HG02678 (cell line): Measurements from ENCODE around the gene MOSPD2.

ENCODE experiments used
- ATAC-seq: cut with Tn5 transposase; IDR thresholded peaks from one replicate; pipeline ENCODE4 v1.9.1; 2021; ENCODE audit warnings: mild to moderate bottlenecking, moderate library complexity; ENCODE audit not compliant: unreplicated experiment

MOSPD2 gene

DNA sequence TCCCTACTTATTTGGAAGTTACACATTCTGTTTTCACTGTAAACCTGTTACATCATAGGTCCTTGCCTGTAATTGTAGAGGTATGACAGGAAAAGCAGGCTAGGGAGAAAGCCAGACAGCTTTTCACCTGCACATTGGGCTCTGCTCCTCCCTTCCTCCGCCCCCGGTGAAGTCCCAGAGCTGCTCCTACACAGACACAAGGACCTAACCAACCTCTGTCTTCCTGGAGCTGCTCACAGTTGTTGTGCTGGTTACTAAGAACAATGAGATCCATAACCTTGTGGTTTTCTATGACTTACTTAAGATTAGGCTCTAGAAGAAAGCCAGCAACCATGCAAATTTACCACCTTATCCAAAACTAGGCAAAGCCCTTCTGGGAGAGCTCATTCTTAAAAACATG, 40.0 kb downstream of the MOSPD2 start:
- no peak for ATAC-seq

DNA sequence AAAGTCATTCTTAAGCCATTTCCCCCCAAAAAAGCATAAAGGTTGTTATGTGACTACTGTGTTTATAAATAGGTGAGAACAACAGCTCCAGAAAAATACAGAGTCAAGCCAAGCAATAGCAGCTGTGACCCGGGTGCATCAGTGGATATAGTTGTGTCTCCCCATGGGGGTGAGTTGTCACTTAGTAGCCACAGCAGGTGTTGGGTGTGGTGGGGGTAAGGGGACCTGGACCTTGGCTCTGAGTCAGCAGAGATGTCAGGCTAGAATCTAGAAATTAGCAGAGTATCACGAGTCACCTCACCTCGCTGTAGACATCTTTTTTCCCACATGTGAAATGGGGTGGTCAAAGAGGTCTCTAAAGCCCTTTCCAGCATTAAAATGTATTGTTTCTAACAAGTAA, 42.4 kb downstream of the MOSPD2 start:
- no peak for ATAC-seq

DNA sequence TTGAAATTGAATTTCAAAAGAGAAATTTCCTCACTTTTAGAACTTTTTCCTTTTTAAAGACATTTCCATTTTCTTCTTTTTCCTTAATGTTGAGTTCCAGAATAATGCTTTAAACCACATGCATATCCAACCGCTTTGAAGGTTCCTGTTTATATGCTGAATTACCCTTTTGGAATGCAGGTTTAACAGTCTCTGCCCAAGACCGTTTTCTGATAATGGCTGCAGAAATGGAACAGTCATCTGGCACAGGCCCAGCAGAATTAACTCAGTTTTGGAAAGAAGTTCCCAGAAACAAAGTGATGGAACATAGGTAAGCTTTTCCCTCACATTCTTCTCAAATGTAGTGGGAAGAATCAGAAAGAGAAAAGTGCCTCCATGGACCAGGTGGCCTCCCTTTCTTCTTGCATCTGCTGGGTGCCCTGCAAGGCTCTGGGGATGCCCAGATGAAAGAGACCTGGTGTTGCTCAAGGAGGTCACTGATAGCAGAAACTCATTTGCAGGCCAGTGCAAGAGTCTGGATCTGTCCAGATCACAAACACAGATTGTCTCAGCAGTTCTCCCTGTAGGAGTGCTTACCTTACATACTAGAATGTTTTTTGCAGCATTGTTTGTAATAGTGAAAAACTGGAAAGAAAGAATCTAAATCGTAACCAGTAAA, 42.9 kb downstream of the MOSPD2 start:
- ATAC-seq: no peak

DNA sequence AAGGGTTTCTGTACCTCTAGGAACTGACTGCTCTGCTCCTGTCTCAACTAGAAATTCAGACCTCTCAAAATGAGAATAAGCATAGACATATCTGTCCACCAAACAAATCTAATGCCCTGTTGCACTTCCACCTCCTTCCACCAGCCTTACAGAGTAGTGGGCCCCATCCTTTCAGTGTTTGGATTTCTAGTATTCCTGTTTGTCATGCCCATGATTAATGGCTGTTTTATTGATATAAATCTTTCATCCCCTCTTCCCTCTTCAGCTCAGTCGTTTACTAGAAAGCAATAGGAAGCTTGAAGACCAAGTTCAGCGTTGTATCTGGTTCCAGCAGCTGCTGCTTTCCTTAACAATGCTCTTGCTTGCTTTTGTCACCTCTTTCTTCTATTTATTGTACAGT, 46.2 kb downstream of the MOSPD2 start:
- ATAC-seq: no peak

DNA sequence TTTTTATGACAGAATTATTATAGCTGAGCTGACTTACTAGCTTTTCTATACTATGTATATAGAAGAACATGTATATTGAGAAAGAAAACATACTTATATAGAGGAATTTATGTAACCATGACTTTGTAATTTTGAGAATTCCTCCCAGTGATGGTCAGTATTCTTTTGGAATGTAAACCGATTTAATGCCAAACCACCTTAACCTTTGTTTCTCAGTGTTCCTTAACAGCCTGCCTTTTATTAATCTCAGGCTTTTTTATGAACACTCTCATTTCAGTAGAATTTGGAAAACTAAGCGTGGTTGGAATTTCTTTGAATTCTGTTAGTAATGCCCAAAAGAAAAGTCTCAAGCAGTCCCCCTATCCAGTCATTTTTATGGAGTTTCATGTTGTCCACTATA, 47.0 kb downstream of the MOSPD2 start:
- no peak for ATAC-seq

DNA sequence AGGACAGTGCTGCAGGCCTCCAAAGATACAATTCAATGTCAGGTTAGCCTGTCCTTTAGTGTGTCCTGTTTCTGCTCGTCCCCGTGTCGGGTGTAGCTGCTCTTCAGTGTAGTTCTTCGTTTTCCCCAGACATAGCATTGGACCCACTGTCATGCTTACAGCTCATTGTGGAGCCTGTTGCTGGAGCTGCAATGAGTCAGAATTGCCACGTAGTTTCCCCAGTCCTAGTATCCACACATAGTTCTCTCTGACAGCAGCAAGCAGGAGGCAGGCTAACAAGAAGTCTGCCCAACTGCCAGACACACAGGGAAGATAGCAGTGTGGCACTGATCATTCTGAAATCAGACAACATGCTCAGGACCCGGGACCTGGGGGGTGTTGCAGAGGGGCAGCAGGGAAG, 49.2 kb downstream of the MOSPD2 start:
- ATAC-seq: no peak

DNA sequence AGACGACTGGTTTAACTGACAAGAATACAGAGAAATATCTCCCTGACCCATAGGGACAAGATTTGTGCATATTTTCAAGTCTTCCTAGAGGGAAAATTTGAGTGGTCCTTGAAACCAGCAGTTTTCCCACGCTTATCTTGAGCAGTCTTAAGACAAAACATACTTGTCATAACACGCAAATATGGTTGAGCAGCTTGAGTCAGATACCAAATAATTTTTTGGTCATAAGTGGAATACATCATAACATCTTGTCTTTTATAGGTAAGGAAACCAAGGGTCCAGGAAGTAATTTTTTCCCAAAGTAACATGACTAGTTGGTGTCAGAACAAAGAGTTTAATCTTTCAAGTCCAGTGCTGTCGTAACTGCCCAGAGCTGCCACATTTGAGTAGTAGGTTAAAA, 50.5 kb downstream of the MOSPD2 start:
- no peak for ATAC-seq

DNA sequence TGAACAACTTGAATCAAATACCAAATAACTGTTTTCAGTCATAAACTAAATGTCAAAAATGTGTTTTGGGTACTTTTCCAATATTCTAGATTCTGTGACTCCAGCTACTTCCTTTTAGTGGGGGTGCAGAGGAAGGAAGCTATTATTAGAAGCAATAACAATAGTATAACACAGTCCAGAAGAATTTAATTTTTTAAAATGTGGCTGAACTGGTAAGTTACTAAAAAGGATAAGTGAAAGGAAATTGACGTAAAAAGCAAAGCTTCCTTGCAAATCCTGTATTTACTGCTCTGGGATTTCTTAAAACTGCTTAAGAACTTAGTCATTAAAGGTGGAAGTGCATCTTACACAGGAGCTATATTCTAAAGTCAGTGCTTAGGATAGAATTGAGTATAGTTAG, 53.2 kb downstream of the MOSPD2 start:
- ATAC-seq: no peak

DNA sequence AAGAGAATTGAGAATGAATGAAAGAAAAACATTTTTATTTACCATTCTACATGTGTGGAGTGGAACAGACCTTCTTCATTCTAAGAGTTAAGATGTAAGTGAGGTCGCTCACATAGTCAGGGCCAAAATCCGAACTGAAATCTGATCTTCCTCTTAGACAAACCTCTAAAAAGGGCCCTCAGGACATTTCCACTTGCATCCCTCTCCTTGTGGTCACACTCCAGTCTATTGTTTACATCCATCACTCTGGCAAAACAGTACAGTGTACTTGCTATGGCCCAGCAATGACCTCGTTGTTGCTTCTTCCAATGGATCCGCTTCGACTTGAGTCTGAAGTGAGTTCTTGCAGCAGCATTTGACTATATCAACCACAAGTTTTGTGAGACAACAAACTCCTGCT, 54.2 kb downstream of the MOSPD2 start:
- ATAC-seq: no peak

DNA sequence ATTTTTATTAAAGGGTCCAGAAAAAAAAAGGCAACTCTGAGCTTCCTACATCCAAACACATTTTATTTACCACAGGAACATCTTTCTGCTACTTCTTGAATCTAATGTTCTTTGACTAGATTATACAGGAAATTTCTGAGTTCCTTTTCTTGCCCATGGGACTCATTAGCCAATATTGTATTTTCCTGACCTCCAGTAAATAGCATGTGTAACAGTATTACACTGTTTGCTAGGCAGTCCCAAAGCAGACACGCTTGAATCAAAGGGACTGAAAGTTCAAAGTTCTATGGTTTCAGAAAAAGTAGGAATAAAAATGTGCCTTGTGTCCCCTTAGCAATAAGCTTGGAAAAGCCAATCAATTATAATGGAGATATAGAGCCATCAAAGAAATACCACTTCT, 57.4 kb downstream of the MOSPD2 start:
- ATAC-seq: no peak

DNA sequence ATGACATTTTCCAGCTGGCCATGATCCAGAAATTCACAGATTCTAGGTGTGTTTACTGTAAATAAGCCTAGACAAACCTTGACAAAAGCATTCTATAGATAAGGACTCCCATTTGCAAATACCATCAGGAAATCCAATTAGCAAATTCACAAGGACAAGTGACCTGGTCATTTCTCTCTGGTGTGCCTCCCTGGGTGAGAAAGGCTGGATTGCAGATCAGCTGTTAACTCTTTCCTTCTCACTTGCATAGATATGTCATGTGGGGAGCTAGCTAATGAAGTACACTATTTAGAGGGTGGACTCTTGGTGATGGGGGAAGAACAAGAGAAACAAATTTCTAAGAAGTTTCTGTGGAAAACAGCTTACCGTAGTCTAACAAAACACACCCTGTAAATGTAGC, 58.9 kb downstream of the MOSPD2 start:
- no peak for ATAC-seq

DNA sequence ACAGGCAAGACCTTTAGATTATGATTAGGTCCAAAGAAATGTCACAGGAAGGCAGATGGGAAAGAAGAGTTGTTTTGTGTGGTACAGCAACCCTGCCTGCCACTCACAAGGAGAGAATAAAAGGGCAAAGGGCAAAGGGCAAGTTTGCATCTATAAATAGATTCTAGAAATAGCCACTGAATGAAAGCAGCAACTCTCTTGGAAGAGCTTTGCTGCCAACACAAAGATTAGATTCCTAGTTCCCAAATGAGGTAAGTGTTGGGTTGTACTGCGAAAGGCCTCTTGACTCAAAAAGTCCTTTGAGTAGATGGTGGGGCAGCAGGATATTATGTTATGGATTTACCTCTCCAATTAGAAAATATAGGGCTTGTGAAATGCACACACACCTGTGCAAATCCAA, 61.2 kb downstream of the MOSPD2 start:
- ATAC-seq: no peak

DNA sequence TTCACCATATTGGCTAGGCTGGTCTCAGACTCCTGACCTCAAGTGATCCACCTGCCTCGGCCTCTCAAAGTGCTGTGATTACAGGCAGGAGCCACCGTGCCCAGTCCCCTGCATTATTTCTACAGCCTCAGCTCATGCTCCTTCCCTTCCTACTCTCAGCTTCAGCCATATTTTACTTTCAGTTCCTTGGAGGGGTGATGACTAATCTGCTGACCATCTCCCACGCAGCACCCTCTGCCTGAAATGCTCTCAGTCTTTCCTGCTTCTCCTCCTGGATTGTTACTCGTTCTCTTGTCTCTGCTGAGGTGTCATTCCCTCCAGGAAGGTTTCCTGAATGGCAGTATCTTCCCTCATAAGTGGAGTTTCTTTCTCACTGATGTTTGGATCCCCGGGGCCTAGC, 63.3 kb downstream of the MOSPD2 start:
- no peak for ATAC-seq

DNA sequence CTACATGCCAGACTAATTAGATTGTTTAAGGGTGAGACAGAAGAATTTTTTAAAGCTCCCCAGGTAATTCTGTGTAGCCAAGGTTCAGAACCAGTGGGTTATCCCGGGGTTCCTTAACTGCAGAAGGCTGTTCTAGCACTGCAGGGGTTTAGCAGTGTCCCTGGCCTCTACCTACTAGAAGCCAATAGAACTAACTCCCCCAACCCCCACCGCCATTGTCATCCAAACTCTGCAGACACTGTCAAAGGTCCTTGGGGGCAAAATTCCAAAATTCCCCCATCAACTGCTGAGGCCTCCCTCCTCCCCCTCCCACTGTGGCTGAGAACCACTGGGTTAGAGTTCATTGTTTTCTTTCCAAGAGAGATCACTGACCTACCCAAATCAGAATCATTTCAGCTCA, 66.4 kb downstream of the MOSPD2 start:
- ATAC-seq: no peak

DNA sequence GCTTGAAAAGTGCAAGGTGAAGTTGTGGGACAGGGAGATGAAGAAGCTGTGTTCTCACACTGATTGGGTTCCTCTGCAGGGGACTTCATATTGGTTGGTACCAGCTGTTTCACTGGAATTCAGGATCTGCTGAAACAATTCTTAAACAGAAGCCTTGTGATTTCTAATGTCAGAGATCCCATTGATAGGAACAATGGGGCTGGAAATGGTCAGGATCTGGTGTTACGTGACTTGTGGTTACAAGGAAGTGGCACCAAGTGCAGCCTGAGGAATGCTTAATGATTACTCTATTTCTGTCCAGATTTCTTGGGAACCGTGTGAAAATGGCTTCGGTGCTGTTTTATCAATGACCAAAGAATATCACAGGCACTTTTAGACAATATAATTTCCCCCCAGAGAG, 68.1 kb downstream of the MOSPD2 start:
- no peak for ATAC-seq

DNA sequence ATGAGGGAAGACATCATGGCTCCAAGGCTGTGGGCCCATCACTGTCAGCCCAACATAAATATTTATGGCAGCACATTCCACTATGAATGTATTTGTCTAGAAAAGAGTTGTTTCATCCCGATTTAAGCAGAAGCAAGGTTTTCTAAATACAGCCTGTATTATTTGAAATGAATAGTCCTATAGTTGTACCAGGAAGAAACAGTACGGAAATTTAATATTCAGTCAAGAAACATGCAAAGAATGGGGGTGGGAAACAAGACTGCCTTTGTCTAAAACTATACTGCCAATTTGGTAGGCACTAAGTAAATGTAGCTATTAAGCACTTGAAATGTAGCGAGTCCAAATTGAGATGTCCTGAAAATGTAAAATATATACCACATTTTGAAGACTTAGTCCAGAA, 69.1 kb downstream of the MOSPD2 start:
- no peak for ATAC-seq

DNA sequence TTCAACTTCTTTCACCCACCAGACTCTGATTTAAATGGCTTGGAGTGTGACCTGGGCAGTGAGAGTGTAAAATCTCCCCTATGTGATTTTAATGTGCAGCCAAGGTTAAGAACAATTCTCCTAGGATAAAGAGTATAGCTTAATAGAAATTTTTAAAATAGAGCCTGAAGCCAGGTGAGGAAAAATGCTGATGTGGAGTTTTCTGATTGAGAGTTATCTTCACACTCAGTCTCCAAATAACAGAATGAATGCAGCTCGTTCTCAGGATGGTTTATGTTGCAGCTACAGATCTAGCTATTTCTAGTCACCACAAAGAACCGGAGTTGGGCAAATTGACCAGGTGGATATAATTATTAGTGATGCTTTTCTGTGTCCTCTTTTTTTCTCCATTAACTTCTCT, 70.7 kb downstream of the MOSPD2 start:
- no peak for ATAC-seq

DNA sequence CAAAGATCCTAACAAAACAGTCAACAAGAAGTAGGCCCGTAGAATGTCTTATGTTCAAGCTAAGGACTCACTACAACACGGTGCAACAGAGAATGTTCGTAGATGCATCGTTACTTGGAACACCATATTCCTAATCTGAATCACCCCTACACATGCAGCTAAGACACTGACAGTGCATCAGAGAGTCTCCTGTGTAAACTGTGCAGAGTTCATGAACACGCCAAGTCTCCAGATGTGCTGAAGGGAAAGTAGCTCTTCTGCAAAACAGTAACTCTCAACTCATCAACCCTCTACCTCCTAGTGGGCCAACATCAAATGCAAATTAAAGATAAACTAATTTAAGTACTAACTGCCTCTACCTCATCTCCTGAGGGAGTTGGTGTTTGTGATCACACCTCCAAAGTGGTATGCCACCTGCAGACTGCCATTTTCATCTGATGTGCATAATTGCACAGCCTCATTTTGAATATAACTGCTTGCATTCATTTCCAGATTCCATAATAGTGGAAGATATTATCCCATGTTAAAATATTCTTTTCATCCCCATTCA, 73.5 kb downstream of the MOSPD2 start:
- no peak for ATAC-seq

DNA sequence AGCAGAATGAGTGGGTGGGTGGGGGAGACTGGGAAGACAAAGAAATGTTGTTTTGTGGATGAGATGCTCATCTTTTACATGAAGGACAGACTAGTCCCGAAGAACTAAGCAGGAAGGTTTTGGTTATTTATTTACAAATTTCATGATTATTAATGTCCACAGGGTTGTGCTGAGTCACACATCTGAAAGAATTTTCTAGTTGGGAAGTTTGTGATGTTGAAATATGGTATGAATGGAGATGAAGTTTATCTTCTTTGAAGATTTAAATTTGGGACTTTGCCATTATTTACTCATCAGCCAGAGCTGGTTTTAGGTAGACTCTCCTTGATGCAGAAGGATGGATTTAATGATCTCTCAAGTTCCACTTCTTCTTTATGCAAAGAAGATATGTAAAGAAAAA, 75.5 kb downstream of the MOSPD2 start:
- ATAC-seq: no peak

DNA sequence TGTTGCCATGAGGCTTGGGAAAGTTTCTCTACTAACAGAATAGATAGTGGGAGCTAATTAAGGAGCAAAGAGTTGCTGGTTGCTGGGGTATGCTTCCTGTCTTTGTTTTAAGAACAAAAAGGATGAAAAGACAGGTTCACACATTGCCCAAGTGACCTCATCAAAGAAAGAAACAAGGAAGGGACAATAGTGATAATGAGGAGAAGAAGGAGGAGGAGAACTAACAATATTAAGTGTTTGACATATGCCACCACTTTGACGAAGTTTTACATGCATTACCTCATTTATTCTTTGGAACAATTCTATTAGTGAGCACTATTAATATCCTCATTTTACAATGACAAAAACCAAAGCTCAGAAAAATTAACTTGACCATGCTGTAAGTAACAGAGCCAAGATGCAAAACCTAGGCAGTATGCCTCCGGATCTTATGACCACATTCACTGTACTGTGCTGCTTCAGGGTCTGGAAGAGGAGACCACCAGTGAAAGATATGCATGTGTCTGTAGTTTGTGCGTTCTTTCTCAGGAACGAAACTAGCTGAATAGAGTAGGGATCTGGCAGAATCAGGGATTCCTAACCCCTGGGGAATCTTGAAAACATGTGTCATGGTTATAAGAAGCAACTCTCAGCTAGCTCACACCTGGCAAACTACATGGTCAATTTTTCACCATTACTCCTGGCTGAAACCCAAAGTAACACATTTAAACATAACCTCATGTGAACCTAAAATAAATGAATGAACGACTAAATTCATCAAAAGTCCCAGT, 83.8 kb downstream of the MOSPD2 start:
- ATAC-seq: no peak

DNA sequence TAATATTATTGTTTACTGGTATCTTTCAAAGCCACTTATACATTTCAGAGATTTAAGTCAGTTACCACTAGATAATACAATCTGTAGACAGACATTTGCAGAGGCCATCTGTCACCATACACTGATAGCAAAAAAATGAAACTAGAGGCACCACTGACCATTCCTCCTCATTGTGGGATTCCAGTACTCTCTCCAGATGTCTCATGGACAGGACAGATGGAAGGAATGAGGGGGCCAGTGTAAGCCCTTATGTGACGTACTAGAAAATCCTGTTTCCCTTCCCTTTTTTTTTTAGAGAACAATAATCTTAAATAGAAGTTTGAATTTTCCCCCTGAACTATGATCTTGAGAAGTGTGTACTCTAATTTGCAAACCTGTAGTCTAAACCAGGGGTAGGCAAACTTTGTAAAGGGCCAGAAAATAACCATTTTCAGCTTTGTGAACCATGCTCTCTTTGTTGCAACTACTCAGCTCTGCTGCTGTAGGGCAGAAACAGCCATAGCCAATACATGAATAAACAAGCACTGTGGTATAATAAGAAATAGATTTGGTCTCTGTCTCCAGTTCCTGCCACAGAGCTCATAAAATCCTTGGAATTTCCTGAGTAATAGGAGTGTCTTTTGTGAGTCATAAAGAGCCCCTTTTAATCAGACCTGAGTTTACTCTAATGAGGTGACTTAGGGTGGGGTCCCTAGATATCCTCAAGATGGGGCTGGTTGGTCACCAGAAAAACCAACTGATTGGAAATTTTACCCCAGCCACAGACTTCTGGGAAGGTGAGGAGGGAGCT, 90.4 kb downstream of the MOSPD2 start:
- ATAC-seq: no peak

DNA sequence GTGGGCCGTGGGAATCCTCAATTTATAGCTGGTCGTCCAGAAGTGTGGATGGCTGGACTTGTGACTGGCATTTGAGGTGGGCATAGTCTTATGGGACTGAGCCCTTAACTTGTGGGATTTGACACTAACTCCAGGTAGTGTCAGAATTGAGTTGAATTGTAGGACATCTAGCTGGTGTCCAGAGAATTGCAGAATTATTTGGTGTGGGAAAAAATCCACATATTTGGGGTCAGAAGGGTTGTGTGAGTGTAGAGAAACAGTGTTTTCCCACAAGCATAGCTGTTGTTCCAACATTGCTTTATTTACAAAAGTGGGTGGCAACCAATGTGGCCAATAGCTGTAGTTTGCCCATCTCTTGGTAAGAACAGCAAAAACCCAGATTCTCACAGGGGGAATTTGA, 91.3 kb downstream of the MOSPD2 start:
- ATAC-seq: no peak
